Hematopoietic multipotent progenitor cell (in vitro differentiated cells): ENCODE measurements around the gene NELL1. TPM values are rescaled to one million over a fixed set of nuclear protein-coding genes. Genes with fewer than 3 reads are reported as not detected.

Experiments used
- DNase-seq, 3 donors: peaks; one replicate each; pipeline ENCODE4 v3.0.0-alpha.2; 2011 to 2015; ENCODE audit warnings: low read depth in 2 of 3, low spot score in 2 of 3
- total RNA-seq: library from RNA; depleted of rRNA; stranded (reverse); fragments of >200 nt; gene quantifications from one replicate; pipeline ENCODE4 v1.2.3, GENCODE V29; 2012

NELL1 gene
- total RNA-seq, 1 donor: 0.27 TPM

- DNase-seq: no peak
Observed at GRCh38 chr11:20661850-20662249, 7.5 kb upstream of the NELL1 start.

DNA sequence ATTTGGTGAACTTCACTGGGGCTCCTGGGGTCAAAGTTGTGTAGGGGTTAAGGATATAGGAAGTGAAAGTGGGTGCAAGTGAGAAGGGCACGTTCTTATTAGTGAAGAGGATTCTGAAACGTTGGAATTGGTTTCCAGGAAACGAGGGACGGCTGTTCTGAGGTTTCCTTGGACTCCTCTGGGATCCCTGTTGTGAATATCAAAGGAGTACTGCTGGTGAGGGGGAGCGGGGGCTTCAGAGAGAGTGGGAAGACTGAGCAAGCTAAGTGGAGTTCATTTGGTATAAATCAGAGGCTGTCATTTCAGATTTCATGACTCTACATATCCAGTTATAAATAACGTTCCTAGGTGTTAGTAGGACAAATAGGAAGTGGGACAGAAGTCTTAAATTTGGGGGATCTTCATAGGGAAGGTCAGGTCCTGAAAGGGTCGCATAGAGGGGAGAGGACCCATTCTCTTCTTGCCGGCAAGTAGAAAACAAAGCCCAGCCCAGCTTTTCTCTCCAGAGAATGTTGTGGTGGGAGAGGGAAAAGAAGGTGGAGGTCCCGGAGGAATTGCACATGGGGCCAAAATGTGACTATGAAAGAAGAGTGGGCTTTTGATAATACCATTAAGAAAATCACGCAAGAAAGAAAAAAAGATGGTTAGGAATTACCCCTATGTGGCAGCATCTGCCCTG, 1.1 kb upstream of the NELL1 start:
- no peak for DNase-seq

DNA sequence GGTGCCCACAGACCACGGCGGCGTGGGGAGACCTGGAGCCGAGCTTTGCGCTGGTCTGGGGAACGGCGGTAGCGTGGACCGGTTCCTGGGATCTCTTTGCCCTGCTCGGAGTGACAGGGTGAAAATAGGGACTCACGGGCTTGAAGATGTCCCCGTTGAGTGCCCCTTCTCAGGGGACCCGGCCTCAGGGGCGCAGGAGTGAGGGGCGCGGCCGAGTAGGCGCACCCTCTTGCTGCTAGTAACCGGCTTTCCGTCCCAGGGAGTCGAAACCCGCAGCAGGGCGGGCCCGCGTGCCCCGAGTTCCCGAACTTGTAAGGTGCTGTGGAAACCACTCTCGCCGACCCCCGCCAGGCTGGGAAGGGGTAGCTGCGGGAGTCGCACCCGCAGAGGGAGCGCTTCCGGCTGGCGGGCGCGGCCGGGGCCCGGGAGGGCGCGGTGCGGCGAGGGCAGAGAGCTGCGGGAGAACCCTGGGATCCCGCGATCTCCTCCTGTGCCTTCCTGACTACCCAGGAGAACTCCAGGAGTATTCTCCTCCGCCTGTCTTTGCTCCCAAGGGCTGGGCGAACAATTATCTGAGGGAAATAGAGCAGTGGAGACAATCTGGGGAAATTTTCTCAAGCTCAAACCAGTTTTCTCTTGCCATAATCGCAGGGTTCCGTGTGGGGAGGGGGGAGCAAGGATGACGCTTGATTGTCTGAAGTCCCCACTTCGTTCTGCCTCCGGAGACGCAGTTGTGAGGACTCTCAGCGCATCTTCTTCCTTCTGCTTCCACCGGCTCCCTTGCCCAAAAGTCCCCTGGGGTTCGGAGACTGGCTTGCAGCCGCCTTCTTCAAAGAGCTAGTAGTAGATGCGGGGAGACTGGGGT, 666 bp downstream of the NELL1 start:
- DNase-seq: no peak

GRCh38 chr11:20670932-20671403, 1.6 kb downstream of the NELL1 start:
- DNase-seq: no peak

DNA sequence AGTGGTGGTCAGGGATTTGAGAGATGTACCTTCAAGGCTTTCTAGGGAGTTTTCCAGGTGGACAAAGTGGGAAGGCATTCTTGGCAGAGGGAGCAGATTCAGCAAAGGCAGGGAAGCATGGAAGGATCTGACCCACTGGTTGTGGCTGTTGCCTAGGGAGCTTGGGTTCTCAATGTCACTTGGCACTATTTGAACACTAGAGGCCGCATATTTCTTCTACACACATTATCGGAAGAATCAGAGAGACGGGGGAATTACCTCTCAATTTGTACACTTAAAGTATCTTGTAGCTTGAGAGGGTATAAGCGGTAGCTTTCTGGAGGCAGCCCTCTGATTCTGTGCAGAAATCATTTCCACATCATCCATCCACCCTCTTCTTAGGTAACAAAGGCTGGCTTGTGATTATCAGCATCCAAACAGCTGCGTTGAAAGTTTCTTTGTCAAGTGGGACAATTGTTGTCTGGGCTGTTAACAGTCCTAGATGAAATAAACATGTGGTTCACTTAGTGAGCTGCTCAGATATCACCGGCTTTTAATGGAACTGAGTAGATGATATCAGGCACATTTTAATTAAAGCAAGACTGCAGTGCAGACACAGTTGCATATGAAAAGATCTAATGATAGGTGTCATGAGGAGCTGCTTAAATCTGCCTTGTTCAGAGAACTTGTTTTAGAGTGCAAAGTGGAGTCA, 2.6 kb downstream of the NELL1 start:
- peak in 1 of 3 donors; percentile 30 for DNase-seq

GRCh38 chr11:20672575-20672974, 3.2 kb downstream of the NELL1 start:
- DNase-seq: no peak

DNA sequence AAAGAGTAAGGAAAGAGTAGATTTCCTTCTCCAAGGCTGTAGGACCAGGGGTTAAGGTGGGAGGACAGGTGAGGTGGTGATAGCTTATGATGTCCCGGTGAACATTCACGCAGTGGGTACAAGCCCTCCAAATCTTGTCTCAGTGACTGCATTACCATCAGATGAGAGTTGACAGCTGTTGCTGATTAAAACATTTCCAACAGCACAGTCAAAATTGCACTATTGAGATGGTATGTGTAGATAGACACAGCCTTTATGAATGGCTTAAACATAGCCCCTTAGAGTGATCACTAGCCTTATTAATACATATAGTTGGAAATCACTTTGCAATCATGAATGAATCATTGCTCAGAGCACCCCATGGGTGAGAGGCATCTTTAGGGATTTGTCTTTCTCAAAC, 7.3 kb downstream of the NELL1 start:
- no peak for DNase-seq

DNA sequence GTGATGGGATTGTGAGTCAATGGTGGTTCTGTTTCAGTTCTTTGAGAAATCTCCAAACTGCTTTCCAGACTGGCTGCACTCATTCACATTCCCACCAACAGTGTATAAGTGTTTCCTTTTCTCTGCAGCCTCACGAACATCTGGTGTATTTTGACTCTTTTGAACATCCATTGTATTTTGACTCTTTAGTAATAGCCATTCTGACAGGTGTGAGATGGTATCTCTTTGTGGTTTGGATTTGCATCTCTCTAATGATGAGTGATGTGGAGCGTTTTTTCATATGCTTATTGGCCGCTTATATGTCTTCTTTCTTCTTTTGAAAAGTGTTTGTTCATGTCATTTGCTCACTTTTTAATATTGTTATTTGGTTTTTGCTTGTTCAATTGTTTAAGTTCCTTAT, 19.4 kb downstream of the NELL1 start:
- no peak for DNase-seq

DNA sequence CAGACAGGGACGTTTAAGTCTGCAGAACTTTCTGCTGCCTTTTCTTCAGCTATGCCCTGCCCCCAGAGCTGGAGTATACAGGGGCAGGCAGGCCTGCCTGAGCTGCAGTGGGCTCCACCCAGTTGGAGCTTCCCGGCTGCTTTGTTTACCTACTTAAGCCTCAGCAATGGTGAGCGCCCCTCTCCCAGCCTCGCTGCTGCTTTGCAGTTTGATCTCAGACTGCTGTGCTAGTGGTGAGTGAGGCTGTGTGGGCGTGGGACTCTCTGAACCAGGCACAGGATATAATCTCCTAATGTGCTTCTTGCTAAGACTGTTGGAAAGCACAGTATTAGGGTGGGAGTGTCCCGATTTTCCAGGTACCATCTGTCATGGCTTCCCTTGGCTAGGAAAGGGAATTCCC, 38.5 kb downstream of the NELL1 start:
- no peak for DNase-seq

- no peak for DNase-seq
Observed at GRCh38 chr11:20712912-20713311, 43.5 kb downstream of the NELL1 start.

DNA sequence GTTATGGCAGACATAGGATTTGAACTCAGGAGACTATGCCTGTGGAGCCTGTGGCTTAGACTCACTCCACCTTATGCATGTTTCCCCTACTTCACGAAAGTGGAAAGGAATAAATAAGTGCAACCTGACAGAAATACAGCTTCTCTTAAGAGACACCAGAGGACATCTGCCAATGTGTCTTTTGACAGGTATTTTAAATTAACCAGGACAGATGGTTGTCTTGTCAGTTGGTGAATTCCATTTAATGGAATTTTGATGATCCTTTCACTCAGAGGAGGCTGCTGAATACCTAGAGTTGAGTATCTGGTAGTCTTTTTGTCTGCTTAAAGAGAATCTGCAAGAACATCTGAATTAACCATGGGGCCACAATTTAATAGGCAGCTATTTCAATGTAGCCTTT, 46.1 kb downstream of the NELL1 start:
- DNase-seq: no peak

GRCh38 chr11:20715931-20716330, 46.5 kb downstream of the NELL1 start:
- DNase-seq: no peak

- DNase-seq: no peak
Observed at GRCh38 chr11:20719821-20720220, 50.4 kb downstream of the NELL1 start.

DNA sequence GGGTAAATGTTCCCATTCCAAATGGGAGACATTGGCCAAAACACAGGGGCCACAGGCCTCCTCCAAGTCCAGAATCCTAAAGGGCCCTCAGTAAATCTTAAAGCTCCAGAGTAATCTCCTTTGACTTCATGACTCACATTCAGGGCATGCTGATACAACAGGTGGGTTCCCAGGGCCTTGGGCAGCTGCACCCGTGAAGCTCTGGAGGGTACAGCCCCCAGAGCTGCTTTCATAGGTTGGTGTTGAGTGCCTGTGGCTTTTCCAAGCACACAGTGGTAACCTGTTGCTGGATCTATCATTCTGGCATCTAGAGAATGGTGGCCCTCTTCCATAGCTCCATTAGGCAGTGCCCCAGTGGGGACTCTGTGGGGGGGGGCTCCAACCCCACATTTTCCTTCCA, 54.0 kb downstream of the NELL1 start:
- DNase-seq: no peak

GRCh38 chr11:20729597-20730105, 60.3 kb downstream of the NELL1 start:
- no peak for DNase-seq

DNA sequence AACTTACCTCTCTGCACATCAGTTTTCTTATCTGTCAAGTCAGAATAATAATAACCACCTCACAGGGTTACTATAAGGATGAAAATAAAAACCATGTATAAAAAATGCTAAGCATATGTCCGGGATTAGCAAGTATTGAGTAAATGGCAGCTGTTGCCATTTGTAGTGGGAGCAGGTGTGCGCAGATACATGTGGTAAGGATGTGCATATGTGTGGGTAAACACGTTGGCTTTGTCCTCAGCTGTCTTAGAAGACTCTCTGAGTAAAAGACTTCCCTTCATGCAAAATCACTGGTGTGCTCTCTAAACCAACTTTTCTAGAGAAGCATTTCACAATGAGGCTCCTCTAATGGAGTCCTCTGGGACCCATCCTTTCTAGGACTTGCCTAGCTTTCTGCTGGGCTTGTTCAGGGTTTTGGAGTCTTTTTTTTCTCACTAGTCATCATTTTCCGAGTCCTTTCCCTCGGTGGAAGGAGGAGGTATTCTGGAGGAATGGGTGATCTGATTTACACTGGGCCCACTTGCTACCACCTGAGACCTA, 62.4 kb downstream of the NELL1 start:
- no peak for DNase-seq

DNA sequence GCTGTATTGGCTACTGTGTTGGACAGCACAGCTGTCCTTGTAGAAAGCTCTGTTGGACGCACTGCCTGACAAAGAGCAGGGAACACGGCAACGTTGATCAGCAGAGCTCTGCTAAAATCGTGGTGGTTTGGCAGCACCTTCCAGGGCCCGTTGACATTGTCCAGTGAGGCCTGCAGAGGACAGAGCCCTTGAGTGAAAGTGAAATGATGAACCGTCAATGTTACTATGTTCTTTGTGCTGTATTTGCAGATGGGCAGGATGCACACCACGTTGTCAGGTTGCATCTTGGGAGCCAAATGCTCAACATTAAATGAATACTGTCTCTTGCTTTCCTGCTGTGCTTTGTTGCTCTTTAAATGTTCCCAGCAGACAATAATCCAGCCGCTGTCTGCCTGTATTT, 69.7 kb downstream of the NELL1 start:
- no peak for DNase-seq

DNA sequence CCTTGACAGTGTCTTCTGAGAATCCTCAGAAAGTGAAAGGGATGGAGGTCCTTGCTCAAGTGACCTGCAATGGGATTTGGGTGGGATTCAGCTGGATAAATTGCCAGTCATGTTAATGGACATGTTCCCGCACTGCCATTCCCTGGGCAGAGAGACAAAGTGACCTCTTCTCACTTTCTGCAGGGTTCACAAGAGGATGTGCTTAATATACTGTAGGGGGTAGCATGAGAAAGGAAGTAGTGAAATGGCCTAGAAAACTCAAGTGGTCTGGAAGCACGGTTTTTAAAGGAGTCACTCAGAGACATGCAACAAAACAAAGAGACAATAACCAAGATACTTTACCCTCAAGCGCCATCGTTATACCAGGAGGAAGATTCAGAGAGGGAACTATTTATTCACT, 70.2 kb downstream of the NELL1 start:
- no peak for DNase-seq

DNA sequence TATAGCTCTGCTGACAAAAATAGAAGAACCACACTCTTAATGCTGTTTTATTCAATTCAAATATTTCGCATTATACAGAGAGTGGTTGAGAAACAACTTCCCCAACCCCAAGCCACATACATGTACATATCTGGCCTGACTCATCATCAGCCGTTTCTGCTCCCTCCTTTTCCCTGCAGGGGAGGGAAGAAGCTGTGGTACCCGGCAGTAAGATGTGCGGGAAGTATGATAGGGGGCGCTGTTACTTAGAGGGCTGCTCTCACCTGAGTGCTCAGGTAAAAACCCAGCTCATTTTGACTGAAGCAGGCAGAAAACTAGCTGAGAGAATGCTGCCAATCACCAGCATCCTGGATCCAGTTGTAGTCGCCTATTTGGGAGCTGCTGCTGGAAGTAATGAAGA, 85.5 kb downstream of the NELL1 start:
- no peak for DNase-seq

DNA sequence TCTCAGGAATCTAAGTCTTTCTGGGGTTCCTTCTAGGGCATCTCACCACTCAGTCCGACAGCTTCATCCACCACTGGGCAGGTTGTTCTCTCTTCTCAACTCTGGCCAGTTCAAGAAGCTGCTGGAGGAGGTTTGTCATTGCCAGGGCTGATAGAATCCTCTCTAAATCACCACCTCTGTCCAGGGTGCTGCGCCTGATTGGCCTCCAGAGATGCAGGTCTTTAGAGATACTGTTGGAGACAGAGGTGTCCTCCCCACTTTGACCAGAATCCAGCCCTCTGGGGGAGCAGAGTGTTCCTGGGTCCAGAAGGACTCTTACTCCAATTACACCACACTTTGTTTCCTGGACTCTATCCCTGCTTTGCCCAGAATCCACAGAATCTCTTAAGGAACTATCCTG, 90.2 kb downstream of the NELL1 start:
- no peak for DNase-seq

GRCh38 chr11:20760811-20761210, 91.4 kb downstream of the NELL1 start:
- no peak for DNase-seq
